Stimulated activated CD8-positive, alpha-beta memory T cell treated with anti-CD3 and anti-CD28 coated beads, Interleukin-15, amount 100 ng/mL, for 1 hour (primary cell): ENCODE results near the gene KCNAB2.
A peak's percentile ranks its signal among the peaks of the same experiment; 100 is the strongest.

Experiments used
- DNase-seq: peaks from one replicate; pipeline ENCODE4 v3.0.0-alpha.2; 2020; ENCODE audit warnings: low read depth

KCNAB2 gene

GRCh38 chr1:6130036-6130435, 84.3 kb downstream of the KCNAB2 start:
- no peak for DNase-seq

- DNase-seq: no peak
Observed at GRCh38 chr1:6130596-6130995, 84.9 kb downstream of the KCNAB2 start.

GRCh38 chr1:6131561-6131960, 85.9 kb downstream of the KCNAB2 start:
- DNase-seq: no peak

- DNase-seq: no peak
Observed at GRCh38 chr1:6133146-6133895, 87.6 kb downstream of the KCNAB2 start.

- no peak for DNase-seq
Observed at GRCh38 chr1:6134206-6134605, 88.5 kb downstream of the KCNAB2 start.

- no peak for DNase-seq
Observed at GRCh38 chr1:6134741-6135510, 89.2 kb downstream of the KCNAB2 start.

GRCh38 chr1:6136516-6137220, 91.0 kb downstream of the KCNAB2 start:
- no peak for DNase-seq

GRCh38 chr1:6137758-6138157, 92.1 kb downstream of the KCNAB2 start:
- DNase-seq: no peak

- no peak for DNase-seq
Observed at GRCh38 chr1:6140413-6140812, 94.7 kb downstream of the KCNAB2 start.

- DNase-seq: no peak
Observed at GRCh38 chr1:6141592-6141991, 95.9 kb downstream of the KCNAB2 start.

GRCh38 chr1:6142036-6142621, 96.4 kb downstream of the KCNAB2 start:
- no peak for DNase-seq

GRCh38 chr1:6142734-6143133, 97.0 kb downstream of the KCNAB2 start:
- no peak for DNase-seq

GRCh38 chr1:6143395-6143794, 97.7 kb downstream of the KCNAB2 start:
- no peak for DNase-seq

GRCh38 chr1:6144175-6144574, 98.5 kb downstream of the KCNAB2 start:
- DNase-seq: no peak

- no peak for DNase-seq
Observed at GRCh38 chr1:6144647-6145395, 99.1 kb downstream of the KCNAB2 start.

- no peak for DNase-seq
Observed at GRCh38 chr1:6145396-6145750, 99.7 kb downstream of the KCNAB2 start.

- no peak for DNase-seq
Observed at GRCh38 chr1:6145864-6146410, 100.2 kb downstream of the KCNAB2 start.

- peak; percentile 31 for DNase-seq
Observed at GRCh38 chr1:6148497-6149241, 103.0 kb downstream of the KCNAB2 start.

- no peak for DNase-seq
Observed at GRCh38 chr1:6149597-6149996, 103.9 kb downstream of the KCNAB2 start.

- no peak for DNase-seq
Observed at GRCh38 chr1:6150006-6150938, 104.6 kb downstream of the KCNAB2 start.
